HepG2 (cell line): ENCODE measurements around the gene CGREF1. TPM values are rescaled to one million over a fixed set of nuclear protein-coding genes. Genes with fewer than 3 reads are reported as not detected.

Experiments used
- KLF11 ChIP-seq: IDR thresholded peaks from 2 replicates; pipeline ENCODE4 v1.6.1; 2016; ENCODE audit warnings: missing compliant biosample characterization
- NFE2L1 ChIP-seq: sonication (generic); formaldehyde crosslinking; IDR thresholded peaks from 2 replicates; pipeline ENCODE4 v1.4.0; 2020; ENCODE audit warnings: missing genetic modification reagents, mild to moderate bottlenecking, borderline replicate concordance
- SIN3A ChIP-seq: IDR thresholded peaks from 2 replicates; pipeline ENCODE4 v1.6.1; 2011; ENCODE audit warnings: low read depth, mild to moderate bottlenecking, control low read depth, low read length, borderline replicate concordance
- SIX4 ChIP-seq: sonication (generic); formaldehyde crosslinking; IDR thresholded peaks from 2 replicates; pipeline ENCODE4 v1.4.0; 2020; ENCODE audit warnings: missing genetic modification reagents
- SP140L ChIP-seq: sonication (generic); formaldehyde crosslinking; IDR thresholded peaks from 2 replicates; pipeline ENCODE4 v1.4.0; 2020; ENCODE audit warnings: missing genetic modification reagents, borderline replicate concordance
- TP53 ChIP-seq: sonication (generic); formaldehyde crosslinking; conservative IDR thresholded peaks from 2 replicates; pipeline ENCODE4 v1.4.0; 2020; ENCODE audit warnings: missing genetic modification reagents
- XRCC5 ChIP-seq: fragments of 200-400 bp; formaldehyde crosslinking; optimal IDR thresholded peaks from 2 replicates; pipeline ENCODE3; 2017; ENCODE audit warnings: mild to moderate bottlenecking, low read length
- ZBTB38 ChIP-seq: sonication (generic); formaldehyde crosslinking; IDR thresholded peaks from 2 replicates; pipeline ENCODE4 v1.5.1; 2020; ENCODE audit warnings: mild to moderate bottlenecking, missing genetic modification reagents
- ZFP1 ChIP-seq: IDR thresholded peaks from 2 replicates; pipeline ENCODE4 v1.6.1; 2016
- ZNF580 ChIP-seq: IDR thresholded peaks from 2 replicates; pipeline ENCODE4 v1.6.1; 2016; ENCODE audit warnings: low read depth, borderline replicate concordance
- ZNF597 ChIP-seq: sonication (generic); formaldehyde crosslinking; IDR thresholded peaks from 2 replicates; pipeline ENCODE4 v1.5.0; 2020; ENCODE audit warnings: missing genetic modification reagents
- ZNF605 ChIP-seq: sonication (generic); formaldehyde crosslinking; IDR thresholded peaks from 2 replicates; pipeline ENCODE4 v1.8.0; 2022; ENCODE audit warnings: mild to moderate bottlenecking, missing genetic modification reagents
- ZNF660 ChIP-seq: sonication (generic); formaldehyde crosslinking; IDR thresholded peaks from 2 replicates; pipeline ENCODE4 v1.5.1; 2020; ENCODE audit warnings: mild to moderate bottlenecking, low read depth, missing genetic modification reagents, borderline replicate concordance
- ZSCAN25 ChIP-seq: sonication (generic); formaldehyde crosslinking; IDR thresholded peaks from 2 replicates; pipeline ENCODE4 v1.8.0; 2022; ENCODE audit warnings: mild to moderate bottlenecking, missing genetic modification reagents
- polyA plus RNA-seq, 8 experiments: library from polyadenylated mRNA; depleted of rRNA in 3 of 8; stranded (reverse) in 7 of 8; unstranded in 1 of 8; fragments of >200 nt; fragmentation: Illumina TruSeq in 4 of 8; extraction: Trizol in 4 of 8; gene quantifications; 2 replicates each; pipeline versions ENCODE4 v1.2.1 to v1.2.3, GENCODE V29; 2011 to 2016; ENCODE audit warnings: low read depth in 4 of 8, missing spikeins in 1 of 8, mixed read lengths in 1 of 8; ENCODE audit not compliant: insufficient read depth in 1 of 8
- total RNA-seq, 5 experiments: library from RNA; depleted of rRNA; stranded (reverse); fragments of >200 nt; fragmentation: Illumina TruSeq; extraction: Trizol; gene quantifications; 2 replicates each; pipeline ENCODE4 v1.2.3, GENCODE V29; 2016; ENCODE audit warnings: low read depth in 1 of 5
- TF ChIP-seq, protein P1 (sequence below): sonication (generic); formaldehyde crosslinking; IDR thresholded peaks from 2 replicates; pipeline ENCODE4 v1.9.0; 2021; ENCODE audit warnings: missing genetic modification reagents, borderline replicate concordance
- TF ChIP-seq, protein P2 (sequence below): sonication (generic); formaldehyde crosslinking; IDR thresholded peaks from 2 replicates; pipeline ENCODE4 v1.5.0; 2020; ENCODE audit warnings: missing genetic modification reagents
- TF ChIP-seq, protein P3 (sequence below): sonication (generic); formaldehyde crosslinking; conservative IDR thresholded peaks from 2 replicates; pipeline ENCODE4 v1.8.0; 2022; ENCODE audit warnings: missing genetic modification reagents
- TF ChIP-seq, protein P4 (sequence below): sonication (generic); formaldehyde crosslinking; IDR thresholded peaks from 2 replicates; pipeline ENCODE4 v1.4.0; 2020; ENCODE audit warnings: missing genetic modification reagents
- TF ChIP-seq, protein P5 (sequence below): sonication (generic); formaldehyde crosslinking; IDR thresholded peaks from 2 replicates; pipeline ENCODE4 v1.5.0; 2020; ENCODE audit warnings: missing genetic modification reagents

The CGREF1 gene
- total and polyA plus RNA-seq, 2 of the 13 experiments (the other 11 are each of a cell fraction or from before 2014, with no cell fraction given): 13.9 to 23.4 TPM

- TF ChIP-seq, protein P1, sequence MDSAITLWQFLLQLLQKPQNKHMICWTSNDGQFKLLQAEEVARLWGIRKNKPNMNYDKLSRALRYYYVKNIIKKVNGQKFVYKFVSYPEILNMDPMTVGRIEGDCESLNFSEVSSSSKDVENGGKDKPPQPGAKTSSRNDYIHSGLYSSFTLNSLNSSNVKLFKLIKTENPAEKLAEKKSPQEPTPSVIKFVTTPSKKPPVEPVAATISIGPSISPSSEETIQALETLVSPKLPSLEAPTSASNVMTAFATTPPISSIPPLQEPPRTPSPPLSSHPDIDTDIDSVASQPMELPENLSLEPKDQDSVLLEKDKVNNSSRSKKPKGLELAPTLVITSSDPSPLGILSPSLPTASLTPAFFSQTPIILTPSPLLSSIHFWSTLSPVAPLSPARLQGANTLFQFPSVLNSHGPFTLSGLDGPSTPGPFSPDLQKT (CRISPR knock-in tag): peak; percentile 88; the same call in 1 of the 2 replicates
- TF ChIP-seq, protein P2, sequence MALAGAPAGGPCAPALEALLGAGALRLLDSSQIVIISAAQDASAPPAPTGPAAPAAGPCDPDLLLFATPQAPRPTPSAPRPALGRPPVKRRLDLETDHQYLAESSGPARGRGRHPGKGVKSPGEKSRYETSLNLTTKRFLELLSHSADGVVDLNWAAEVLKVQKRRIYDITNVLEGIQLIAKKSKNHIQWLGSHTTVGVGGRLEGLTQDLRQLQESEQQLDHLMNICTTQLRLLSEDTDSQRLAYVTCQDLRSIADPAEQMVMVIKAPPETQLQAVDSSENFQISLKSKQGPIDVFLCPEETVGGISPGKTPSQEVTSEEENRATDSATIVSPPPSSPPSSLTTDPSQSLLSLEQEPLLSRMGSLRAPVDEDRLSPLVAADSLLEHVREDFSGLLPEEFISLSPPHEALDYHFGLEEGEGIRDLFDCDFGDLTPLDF: peak; percentile 91
- TF ChIP-seq, protein P3, sequence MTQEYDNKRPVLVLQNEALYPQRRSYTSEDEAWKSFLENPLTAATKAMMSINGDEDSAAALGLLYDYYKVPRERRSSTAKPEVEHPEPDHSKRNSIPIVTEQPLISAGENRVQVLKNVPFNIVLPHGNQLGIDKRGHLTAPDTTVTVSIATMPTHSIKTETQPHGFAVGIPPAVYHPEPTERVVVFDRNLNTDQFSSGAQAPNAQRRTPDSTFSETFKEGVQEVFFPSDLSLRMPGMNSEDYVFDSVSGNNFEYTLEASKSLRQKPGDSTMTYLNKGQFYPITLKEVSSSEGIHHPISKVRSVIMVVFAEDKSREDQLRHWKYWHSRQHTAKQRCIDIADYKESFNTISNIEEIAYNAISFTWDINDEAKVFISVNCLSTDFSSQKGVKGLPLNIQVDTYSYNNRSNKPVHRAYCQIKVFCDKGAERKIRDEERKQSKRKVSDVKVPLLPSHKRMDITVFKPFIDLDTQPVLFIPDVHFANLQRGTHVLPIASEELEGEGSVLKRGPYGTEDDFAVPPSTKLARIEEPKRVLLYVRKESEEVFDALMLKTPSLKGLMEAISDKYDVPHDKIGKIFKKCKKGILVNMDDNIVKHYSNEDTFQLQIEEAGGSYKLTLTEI (CRISPR knock-in tag): peak; percentile 12; the same call in 1 of the 2 replicates
- TF ChIP-seq ZNF660 (CRISPR knock-in tag) (0 out of 2 replicates have a peak, but pooled peaks have one; percentile 8), ZNF580 (CRISPR knock-in tag) (peak; percentile 55; the same call in 1 of the 2 replicates), ZNF605 (CRISPR knock-in tag) (peak; percentile 93), TP53 (CRISPR knock-in tag) (peak; percentile 90; the same call in 1 of the 2 replicates), ZBTB38 (CRISPR knock-in tag) (peak; percentile 77; the same call in 1 of the 2 replicates), ZNF597 (CRISPR knock-in tag) (peak; percentile 100; the same call in 1 of the 2 replicates), NFE2L1 (peak; percentile 58; the same call in 1 of the 2 replicates), ZFP1 (CRISPR knock-in tag) (peak; percentile 91), XRCC5 (peak; percentile 13), ZSCAN25 (CRISPR knock-in tag) (peak; percentile 24; the same call in 1 of the 2 replicates), KLF11 (CRISPR knock-in tag) (peak; percentile 96), SIN3A (peak; percentile 81), SP140L (CRISPR knock-in tag) (no peak), SIX4 (CRISPR knock-in tag) (no peak; the same call in 1 of the 2 replicates)
- TF ChIP-seq, protein P4, sequence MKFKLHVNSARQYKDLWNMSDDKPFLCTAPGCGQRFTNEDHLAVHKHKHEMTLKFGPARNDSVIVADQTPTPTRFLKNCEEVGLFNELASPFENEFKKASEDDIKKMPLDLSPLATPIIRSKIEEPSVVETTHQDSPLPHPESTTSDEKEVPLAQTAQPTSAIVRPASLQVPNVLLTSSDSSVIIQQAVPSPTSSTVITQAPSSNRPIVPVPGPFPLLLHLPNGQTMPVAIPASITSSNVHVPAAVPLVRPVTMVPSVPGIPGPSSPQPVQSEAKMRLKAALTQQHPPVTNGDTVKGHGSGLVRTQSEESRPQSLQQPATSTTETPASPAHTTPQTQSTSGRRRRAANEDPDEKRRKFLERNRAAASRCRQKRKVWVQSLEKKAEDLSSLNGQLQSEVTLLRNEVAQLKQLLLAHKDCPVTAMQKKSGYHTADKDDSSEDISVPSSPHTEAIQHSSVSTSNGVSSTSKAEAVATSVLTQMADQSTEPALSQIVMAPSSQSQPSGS: peak; percentile 85
- TF ChIP-seq, protein P5, sequence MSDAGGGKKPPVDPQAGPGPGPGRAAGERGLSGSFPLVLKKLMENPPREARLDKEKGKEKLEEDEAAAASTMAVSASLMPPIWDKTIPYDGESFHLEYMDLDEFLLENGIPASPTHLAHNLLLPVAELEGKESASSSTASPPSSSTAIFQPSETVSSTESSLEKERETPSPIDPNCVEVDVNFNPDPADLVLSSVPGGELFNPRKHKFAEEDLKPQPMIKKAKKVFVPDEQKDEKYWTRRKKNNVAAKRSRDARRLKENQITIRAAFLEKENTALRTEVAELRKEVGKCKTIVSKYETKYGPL (CRISPR knock-in tag): peak; percentile 89
Observed at GRCh38 chr2:27050996-27051901, 67.7 kb downstream of the CGREF1 start, which contains the start of gene AGBL5 (continued).
